ENCODE measurements around the gene KLRD1. TPM values are rescaled to one million over a fixed set of nuclear protein-coding genes. Genes with fewer than 3 reads are reported as not detected.

The KLRD1 gene
- total RNA-seq, 1 donor from 2014 or later = 3.5 TPM

Other genes starting within 250 kb of the KLRD1 start
- not detected in 2 replicates for gene CLEC1A, start 208.9 kb upstream of the KLRD1 start, total RNA-seq
- gene CLEC7A, start 177.7 kb upstream of the KLRD1 start, total RNA-seq = not detected in 2 replicates
- not detected in 2 replicates for gene OLR1, start 135.7 kb upstream of the KLRD1 start, total RNA-seq
- not detected in 2 replicates for gene TMEM52B, start 128.8 kb upstream of the KLRD1 start, total RNA-seq
- gene GABARAPL1, start 95.0 kb upstream of the KLRD1 start, total RNA-seq = 4.0 and 5.2 TPM in 2 replicates
- 0.69 and 0.75 TPM in 2 replicates for gene KLRK1, start 82.2 kb downstream of the KLRD1 start, total RNA-seq
- not detected in 2 replicates for gene KLRC4, start 101.9 kb downstream of the KLRD1 start, total RNA-seq
- not detected in 2 replicates for gene KLRC3, start 112.7 kb downstream of the KLRD1 start, total RNA-seq
- gene KLRC2, start 128.1 kb downstream of the KLRD1 start, total RNA-seq = 0.25 and 0.39 TPM in 2 replicates
- 0.21 and 0.37 TPM in 2 replicates for gene KLRC1, start 145.5 kb downstream of the KLRD1 start, total RNA-seq
- gene EIF2S3B, start 198.0 kb downstream of the KLRD1 start, total RNA-seq = 0.48 and 0.52 TPM in 2 replicates